Right kidney (tissue), 1 donor: ENCODE data around the gene RCBTB1.

Experiments
- DNase-seq: peaks from one replicate; pipeline ENCODE4 v3.0.0-alpha.2; 2016

The RCBTB1 gene

DNA sequence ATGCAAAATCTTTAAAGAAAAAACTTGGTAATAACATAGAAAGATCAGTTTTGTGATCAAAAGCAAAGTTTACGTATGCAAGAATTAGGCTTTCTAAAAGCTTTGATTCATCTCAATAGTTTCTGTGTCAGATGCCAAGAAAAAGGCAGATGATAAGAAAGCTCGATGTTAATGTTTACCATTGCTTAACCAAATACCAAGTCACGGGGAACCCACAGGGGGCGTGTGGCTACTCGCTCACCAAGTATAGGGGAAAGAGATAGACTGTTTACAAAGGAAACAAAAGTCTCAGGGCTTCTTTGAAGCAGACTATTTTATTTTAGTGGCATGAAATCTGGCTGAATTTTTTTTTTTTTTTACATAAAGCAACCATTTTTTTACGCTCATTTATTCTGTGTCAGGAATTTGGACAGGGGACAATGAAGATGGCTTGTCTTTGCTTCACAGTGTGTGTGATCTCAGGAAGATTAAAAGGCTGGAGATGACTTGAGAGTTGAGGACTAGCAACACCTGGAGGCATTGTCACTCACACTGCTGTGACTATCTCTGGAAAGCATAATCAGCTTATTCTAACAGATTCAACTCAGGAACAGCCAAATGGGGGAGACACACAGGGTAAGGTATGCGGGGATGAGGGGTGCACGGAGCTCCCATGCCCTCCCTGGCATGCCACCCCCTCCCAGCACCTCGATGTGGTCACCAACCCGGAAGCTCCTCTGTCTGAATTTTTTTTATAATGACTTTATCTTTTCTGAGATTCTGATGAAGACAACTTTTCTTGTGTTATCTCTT lies 24.9 kb downstream of the RCBTB1 start:
- DNase-seq: no peak

DNA sequence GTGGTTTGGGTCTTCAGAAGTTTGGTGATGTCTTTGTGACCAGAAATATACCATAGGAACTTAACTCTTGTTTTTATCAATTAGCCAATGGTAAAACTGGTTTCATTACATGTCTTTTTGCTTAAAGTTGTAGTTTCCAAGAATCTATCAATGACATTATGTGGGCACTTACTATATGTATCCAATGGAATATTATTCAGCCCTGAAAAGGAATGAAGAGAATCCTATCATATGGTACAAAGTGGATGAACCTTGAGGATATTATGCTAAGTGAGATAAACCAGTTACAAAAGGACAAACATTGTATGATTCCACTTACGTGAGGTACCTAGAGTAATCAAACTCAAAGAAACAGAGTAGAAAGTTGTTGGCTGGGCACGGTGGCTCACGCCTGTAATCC lies 26.4 kb downstream of the RCBTB1 start:
- DNase-seq: no peak

DNA sequence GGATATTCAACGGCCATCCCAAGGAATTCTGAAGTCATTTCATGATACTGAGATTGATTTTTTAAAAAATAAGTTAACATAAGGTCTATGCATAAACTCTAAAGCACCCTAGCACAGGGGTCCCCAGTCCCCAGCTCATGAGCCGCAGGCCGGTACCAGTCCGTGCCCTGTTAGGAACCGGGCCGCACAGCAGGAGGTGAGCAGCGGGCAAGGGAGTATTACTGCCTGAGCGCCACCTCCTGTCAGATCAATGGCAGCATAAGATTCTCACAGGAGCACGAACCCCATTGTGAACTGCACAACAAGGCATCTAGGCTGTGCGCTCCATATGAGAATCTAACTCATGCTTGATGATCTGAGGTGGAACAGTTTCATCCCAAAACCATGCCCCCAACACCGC lies 31.0 kb downstream of the RCBTB1 start:
- DNase-seq: no peak

DNA sequence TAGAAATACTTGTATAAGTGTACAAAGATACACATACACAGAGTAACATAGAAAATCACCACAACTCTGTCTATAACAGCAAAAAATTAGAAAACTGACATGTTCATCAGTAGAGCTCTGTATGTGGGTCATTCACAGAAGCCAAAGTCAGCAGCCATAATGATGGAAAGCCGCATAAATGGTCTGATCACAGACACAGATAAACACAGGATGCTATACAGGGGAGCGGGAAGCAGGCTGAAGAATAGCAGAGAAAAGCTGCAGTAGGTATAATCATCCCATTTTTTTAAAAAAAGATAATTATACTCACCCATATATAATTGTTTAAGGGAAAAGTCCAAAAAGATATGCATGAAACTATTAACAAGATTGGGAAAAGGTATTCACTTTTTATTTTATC lies 31.5 kb downstream of the RCBTB1 start:
- DNase-seq: no peak

DNA sequence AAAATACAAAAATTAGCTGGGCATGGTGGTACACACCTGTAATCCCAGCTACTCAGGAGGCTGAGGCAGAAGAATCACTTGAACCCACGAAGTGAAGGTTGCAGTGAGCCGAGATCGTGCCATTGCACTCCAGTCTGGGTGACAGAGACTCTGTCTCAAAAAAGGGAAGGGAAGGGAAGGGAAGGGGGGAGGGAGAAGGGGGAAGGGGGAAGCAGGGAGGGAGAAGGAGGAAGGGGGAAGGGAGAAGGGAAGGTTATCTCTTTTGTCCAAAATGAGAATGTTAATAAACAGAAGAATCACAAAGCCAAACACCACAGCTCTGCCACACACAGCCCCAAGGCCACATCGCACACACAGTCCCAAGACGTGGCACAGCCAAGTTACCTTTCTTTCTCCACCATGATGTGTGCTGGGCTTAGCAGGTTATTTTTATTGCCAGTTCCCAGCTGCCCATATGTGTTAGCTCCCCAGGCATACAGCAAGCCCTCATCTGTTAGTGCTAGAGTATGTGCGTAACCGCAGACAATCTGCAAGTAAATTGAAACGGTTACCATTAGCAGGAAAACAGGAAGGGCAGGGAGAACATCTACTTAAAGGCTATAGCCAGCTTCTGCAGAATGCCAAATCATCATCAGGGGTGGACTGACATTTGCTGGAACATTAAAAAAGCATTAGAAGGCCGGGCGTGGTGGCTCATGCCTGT lies 34.3 kb downstream of the RCBTB1 start:
- no peak for DNase-seq

DNA sequence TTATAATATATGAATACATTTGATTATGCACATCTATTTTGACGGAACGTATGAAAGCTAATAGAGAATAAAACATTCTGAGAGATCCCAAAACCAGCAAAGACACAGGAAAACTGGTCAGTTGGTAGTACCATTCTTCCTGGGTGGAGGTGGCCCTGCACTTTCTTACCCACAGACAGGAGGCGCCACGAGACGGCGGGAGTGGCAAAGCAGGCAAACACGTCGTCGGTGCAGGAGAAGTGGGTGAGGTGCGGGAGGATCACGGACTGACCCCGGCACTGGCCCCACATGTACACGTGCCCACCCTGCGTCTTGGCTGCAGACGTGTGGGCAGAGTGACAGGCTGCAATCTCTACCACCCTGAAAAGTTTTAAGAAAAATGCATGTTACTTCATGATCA lies 36.1 kb downstream of the RCBTB1 start:
- no peak for DNase-seq

DNA sequence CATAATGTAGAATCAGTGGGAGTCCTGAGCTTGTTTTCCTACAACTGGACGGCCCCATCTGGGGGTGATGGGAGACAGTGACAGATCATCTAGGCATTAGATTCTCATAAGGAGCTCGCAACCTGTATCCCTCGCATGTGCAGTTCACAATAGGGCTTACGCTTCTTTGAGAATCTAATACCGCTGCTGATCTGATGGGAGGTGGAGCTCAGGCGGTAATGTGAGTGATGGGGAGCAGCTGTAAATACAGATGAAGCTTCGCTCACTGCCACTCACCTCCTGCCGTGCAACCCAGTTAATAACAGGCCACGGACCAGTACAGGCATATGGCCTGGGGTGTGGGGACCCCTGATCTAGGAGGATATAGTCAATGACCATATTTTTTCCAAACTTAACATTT lies 38.8 kb downstream of the RCBTB1 start:
- no peak for DNase-seq

DNA sequence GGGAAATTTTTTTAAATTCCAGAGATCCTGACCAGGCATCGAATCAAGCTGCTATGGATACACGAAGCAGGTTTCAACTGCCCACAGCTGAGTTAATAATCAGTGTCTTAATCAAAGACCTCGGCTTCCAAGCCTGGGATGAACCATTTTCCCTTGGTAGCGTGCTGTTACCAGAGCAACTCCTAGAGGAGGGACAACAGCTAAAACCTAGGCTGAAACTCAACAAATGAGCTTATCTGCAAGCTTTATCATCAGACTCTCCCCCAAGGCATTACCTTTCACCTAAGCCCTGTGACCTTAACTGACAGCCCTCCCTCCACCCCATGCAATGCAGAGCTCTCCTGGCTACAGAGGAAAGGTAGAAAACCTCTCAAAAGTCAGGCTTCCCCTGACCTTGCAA lies 39.7 kb downstream of the RCBTB1 start:
- no peak for DNase-seq

DNA sequence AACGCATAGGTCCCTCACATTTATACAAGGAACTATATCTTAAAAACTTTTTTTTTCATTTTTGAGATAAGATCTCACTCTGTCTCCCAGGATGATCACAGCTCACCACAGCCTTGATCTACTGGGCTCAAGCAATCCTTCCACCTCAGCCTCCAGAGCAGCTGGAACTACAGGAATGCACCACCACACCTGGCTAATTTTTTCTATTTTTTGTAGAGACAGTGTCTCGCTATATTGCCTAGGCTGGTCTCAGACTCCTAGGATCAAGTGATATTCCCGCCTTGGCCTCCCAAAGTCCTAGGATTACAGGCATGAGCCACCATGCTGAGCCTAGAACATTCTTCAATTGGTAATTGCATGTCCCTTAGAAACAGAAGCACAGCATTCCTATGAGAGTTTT lies 41.7 kb downstream of the RCBTB1 start:
- DNase-seq: no peak

DNA sequence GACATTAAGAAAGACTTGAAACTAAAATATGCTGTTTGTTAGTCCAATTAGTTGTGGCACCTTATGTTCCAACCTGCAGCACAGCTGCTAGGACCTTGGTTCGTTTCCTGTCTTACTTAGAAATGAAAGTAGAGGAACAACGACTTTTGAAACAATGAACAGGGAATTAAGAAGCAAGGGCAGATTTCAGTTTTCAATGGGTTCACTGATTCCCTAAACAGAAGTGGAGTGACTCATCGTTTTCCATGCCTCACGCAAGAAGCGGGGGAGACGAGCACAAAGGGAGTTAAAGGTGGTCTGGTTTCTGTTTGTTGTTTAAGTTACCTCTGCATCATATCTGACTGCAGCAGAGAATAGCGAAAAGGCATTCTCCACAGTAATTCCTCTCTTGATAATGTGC lies 44.8 kb downstream of the RCBTB1 start:
- DNase-seq: no peak

DNA sequence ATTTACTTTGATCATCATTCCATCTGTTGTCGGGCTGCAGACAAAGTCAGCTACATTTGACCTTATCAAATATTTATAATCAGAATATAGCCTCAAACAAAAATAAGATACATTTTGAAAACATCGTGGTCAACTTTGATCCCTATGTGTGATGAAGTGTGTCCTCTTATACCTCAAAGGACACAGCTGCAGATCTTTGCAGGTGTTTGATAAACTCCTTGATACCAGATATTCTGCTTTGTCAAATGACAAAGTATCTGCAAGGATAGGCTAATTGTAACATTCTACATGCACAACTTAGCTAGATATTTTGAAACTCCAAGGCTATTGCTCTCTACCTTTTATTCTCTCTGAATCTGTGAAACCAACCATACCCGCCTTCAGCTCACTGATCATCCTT lies 45.6 kb downstream of the RCBTB1 start:
- DNase-seq: no peak

DNA sequence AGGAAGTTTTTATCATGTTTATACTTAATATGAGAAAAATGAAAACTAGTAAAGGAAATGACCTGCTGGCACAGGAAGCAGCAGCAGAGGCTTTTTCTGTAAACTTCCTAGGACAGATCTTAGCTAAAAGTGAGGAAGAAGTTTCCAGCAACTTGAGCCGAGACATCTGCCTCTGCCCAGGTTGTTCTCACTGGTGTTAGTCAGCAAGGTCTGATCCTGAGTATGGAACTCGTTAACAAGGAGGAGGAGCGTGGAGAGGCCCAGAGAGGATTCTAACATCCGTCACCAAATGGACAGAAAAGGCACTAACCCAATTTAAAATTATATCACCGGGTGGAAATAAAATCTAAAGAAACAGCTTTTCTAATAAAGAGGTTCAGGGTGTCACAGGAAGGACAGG lies 46.0 kb downstream of the RCBTB1 start:
- no peak for DNase-seq

DNA sequence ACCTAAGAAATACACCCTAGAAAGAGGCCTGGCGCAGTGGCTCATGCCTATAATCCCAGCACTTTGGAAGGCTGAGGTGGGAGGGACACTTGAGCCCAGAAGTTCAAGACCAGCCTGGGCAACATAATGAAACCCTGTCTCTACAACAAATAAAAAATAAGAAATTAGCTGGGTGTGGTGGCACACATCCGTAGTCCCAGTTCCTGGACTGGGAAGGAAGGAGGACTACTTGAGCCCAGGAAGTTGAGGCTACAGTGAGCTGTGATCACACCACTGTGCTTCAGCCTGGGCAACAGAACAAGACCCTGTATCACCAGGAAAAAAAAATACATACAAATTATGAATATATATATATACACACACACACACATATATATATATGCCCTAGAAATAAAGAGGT lies 47.0 kb downstream of the RCBTB1 start:
- DNase-seq: no peak

DNA sequence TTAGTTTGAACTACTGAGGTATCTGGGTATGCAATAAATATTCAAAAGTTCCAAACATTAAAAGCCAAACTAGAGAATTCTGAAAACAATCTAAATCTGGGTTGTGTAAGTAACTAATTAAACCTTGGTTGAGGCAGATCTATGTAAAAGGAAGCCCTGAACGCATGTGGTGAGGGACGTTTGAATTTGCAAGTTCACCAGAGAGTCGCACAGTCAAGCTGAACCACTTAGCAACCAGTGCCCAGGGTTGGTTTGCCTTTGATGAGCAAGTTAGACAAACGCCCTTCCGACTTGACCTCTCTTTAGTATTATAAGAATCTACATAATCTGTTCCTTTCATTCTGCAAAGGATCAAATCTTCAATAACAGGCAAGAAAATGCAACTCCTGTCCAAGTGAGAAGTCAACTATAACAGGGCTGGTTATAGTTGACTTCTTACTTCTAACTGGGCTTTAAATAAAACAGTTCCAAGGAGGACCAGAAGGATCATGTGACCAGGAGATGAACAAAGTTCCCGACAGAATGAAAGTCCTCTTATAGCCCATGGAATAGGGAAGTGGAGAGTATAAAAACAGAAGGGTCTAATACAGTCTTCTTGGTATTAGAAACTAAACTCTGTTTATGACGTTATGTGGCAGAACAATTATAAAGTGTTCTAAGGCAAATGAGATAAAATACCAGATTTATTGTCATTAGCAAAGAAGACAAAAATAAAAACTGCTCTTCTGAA lies 49.0 kb downstream of the RCBTB1 start:
- DNase-seq: no peak

DNA sequence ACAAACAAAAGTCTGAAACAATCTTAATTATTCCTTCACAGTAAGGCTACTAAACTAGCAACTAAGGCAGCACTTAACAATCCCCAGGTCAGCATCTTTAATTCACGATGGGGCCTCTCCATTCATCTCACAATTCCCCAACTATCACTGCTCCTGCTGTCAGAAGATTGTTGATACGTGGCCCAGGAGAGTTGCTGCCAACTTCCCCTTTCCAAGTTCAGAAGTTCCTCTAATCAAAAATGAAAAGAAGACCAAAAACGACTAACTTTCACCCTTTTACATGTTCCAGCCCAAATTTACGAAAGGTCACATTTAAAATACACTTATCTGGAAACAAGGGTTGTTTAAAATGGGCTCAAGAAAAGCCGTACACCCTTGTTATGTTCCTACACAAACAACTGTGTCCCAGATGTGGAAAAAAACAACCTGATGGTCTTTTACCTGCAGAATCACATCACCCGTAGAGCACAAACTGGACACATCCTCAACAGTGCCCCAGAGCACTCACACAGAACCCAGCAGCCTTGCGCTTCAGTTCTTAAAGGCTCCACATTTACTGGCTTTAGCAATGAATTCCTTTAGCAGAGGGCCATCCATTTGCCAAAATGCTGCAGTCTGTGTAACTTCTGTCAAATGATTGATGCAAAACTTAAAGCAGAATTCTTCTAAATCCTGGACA lies 51.6 kb downstream of the RCBTB1 start:
- DNase-seq: no peak

DNA sequence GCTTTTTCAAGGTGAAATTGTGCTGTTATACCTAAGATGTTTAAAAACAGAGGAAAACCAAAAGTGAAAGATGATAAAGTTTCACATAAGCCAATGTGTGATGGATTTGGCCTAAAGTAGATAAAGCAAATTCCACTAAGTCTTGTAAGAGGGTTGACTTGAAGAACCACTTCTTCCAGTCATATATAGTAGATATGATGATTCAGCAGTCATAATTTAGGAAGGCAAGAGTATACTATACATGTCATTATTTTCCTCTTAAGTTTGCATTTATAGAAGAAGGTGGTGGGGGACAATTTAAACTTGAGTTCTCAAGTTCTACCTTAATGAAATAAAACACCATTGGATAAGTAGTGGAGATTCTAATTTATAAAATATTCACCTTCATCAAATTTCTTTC lies 52.3 kb downstream of the RCBTB1 start:
- no peak for DNase-seq

DNA sequence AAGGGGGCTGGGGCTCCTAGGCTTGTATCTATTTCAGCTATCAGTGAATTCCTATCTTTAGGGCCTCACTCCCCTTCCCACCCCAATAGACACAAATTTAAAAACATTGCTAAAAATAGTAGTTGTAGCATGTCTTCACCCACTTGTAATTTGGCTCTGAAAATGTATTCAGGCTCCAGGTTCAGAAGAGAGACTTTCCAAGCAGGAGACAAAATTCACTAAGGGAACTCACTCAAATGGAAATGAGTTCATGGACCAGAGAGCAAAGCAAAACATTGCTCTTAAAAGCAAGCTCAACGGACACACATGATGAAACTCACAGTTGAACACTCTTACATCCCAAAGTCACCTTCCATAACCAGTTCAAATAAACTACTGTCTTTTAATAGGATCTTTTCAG lies 52.8 kb downstream of the RCBTB1 start:
- no peak for DNase-seq

DNA sequence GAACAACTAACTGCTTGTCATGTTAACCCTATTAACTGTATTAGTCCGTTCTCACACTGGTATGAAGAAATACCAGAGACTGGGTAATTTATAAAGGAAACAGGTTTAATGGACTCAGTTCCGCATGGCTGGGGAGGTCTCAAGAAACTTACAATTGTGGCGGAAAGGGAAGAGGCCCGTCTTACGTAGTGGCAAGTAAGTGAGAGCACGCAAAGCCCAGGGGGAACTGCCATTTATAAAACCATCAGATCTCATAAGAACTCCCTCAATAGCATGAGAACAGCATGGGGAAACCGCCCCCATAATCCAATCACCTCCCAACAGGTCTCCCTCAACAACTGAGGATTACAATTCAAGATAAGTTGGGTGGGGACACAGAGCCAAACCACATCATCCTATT lies 54.9 kb downstream of the RCBTB1 start:
- no peak for DNase-seq

DNA sequence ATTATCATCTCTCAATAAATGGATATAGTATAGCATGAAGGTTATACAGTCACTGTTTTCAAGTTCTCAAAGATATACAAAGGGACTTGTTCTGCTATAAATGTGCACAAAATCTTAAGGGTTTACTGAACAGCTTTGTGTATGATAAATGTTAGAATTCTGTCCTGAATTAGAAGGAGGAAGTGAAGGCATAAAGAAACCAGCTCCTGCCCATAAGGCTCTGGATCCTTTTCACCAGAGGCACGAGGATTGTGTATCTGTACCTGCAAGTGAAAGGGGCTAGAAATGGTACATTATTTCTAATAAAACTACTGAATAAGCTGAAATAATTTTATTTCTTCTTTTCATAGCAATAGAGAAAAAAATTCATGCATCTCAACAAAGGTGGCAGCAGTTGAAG lies 57.2 kb downstream of the RCBTB1 start:
- no peak for DNase-seq

DNA sequence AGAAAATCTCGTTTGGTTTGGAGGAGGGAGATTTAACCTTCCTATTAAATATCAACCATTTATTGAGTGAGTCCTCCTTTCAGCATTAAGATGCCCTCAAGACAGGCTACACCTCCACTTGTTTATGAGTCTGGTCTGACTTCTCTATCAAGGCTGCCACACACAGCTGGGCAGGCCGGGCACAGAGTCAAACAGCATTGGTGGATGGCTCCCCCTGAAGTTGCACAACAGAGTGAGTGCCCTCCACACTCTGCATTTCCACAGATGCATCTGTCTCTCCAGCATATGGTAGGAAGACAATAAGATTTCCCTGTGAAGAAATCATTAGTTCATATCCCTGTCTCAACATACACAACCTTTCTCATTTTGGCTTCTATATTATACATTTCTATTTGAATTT lies 58.2 kb downstream of the RCBTB1 start:
- no peak for DNase-seq

DNA sequence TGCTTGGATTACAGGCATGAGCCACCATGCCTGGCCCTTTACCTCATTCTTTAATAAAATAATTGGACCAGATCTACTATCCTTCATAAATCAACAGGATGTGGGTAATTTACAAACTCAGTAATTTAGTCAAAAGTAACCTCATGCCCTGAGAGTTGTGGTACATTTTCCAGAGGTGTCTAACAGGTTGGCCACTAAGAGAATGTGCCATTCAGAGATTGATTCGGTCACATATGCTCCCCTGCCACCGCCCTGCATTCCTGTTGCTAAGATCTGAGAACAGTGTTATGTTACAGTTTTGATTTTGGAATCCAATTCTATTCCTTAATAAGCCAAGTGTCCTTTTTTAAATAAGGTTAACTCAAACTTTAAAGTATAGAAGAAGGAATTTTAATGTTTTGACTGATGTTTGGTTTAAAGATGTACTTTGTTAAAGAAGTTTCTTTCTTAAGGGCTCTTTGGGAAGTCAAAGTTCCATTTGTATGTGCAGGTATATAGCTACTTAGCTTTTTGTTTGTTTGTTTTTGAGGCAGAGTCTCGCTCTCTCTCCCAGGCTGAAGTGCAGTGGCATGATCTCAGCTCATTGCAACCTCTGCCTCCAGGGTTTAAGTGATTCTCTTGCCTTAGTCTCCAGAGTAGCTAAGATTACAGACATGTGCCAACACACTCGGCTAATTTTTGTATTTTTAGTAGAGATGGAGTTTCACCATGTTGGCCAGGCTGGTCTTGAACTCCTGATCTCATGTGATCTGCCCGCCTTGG lies 60.4 kb downstream of the RCBTB1 start:
- DNase-seq: no peak

DNA sequence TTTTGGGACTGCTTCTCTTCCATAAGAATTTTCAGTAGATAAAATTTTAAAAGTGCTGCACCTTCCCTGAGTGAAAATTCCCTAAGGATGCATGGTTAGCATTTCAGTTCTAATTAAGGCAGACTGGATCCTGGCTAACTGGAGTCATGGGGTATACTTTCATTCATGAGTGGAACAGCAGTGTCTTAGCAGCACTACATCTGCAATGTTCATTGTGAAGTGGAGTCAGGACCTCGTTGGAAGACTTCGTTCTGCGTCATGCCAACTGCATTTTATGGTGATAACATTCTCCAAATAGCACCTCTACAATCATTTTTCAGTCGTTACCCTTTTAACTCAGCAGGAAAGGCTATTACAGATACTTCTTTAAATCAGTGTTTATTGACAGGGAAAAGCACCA lies 64.1 kb downstream of the RCBTB1 start:
- DNase-seq: no peak
